GM19324 (cell line): ENCODE data around the gene FAM53A.
"Not testable (repeated sequence)": the region's sequence is repeated elsewhere in the genome, so short reads cannot be mapped to it uniquely, and the experiment has no call there.

ENCODE experiments used
- ATAC-seq: cut with Tn5 transposase; IDR thresholded peaks from one replicate; pipeline ENCODE4 v1.9.1; 2021; ENCODE audit warnings: mild to moderate bottlenecking, moderate library complexity; ENCODE audit not compliant: unreplicated experiment, low FRiP score

The FAM53A gene

GRCh38 chr4:1609901-1610790 lies 74.0 kb downstream of the FAM53A start:
- no peak for ATAC-seq

GRCh38 chr4:1608821-1609500 lies 75.2 kb downstream of the FAM53A start:
- ATAC-seq: no peak

GRCh38 chr4:1608196-1608820 lies 75.8 kb downstream of the FAM53A start:
- no peak for ATAC-seq

GRCh38 chr4:1607436-1608195 lies 76.5 kb downstream of the FAM53A start:
- not testable (repeated sequence) for ATAC-seq

- no peak for ATAC-seq
Observed at GRCh38 chr4:1604706-1605205, 79.4 kb downstream of the FAM53A start.

GRCh38 chr4:1604181-1604705 lies 79.9 kb downstream of the FAM53A start:
- ATAC-seq: no peak

GRCh38 chr4:1603413-1604135 lies 80.5 kb downstream of the FAM53A start:
- ATAC-seq: no peak

- no peak for ATAC-seq
Observed at GRCh38 chr4:1602655-1603412, 81.3 kb downstream of the FAM53A start.

- no peak for ATAC-seq
Observed at GRCh38 chr4:1601852-1602654, 82.1 kb downstream of the FAM53A start.

- no peak for ATAC-seq
Observed at GRCh38 chr4:1601533-1601835, 82.6 kb downstream of the FAM53A start.

- no peak for ATAC-seq
Observed at GRCh38 chr4:1600811-1601532, 83.1 kb downstream of the FAM53A start.

GRCh38 chr4:1600211-1600780 lies 83.8 kb downstream of the FAM53A start:
- no peak for ATAC-seq

- no peak for ATAC-seq
Observed at GRCh38 chr4:1599491-1600210, 84.5 kb downstream of the FAM53A start.

- no peak for ATAC-seq
Observed at GRCh38 chr4:1599026-1599481, 85.1 kb downstream of the FAM53A start.

GRCh38 chr4:1598206-1599025 lies 85.7 kb downstream of the FAM53A start:
- no peak for ATAC-seq
